ENCODE results near the gene SOCS3.

Gene SOCS3

DNA sequence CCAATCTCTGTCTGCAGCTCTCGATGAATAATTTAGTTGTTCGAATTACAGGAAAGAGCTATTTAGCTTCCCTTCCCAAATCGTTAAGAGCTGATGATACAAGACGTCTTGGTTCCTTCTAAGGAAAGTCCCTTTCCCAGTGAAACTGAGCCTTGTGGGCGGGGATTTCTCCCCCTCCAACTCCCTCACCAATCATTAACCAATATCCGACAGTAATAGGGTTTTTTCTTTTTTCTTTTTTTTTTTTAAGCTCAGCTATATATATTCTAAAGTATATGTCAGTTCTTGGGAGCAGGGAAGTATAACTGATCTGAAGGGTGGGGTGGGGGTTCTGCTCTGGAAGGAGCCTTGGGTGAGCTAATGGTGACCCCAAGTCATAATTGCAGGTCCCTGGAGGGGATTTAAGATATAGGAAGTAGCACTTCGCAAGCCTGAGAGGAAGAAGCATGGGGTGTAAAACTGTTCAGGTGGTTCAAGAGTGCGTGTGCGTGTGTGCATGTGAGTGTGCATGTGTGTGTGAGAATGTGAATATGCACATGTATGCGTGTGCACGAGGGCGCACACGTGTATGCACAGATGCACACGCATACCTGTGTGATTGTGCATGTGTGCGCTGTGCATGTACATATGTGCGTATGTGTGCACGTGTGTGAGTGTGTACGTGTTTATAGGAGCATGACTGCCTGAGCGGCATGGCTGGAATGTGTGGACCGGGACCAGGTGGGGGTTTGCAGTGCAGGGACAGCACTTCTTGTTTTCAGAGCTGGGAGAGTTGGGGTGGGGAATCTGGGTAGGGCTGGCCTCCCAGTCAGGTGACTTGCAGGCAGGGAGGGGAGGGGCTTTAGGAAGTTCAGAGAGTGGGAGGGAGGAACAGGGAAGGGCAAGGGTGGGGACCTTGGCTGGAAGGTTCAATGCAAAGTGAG lies 42.7 kb downstream of the SOCS3 start (continued):
- peak; percentile 16; the same call in 1 of the 2 replicates for TF ChIP-seq PRDM1 (tag by site-specific recombination; IDR thresholded peaks at IDR 0.05)
- TF ChIP-seq SP2 (tag by site-specific recombination; IDR thresholded peaks at IDR 0.05), result peak; percentile 47; the same call in 1 of the 2 replicates
- 0 out of 2 replicates have a peak, but pooled peaks have one; percentile 20 for TF ChIP-seq ZBTB17 (tag by site-specific recombination; IDR thresholded peaks at IDR 0.05)
- TF ChIP-seq ZNF350 (tag by site-specific recombination; IDR thresholded peaks at IDR 0.05), result no peak
- TF ChIP-seq KLF1 (tag by site-specific recombination; IDR thresholded peaks at IDR 0.05), result peak; percentile 95
- TF ChIP-seq, protein P1, sequence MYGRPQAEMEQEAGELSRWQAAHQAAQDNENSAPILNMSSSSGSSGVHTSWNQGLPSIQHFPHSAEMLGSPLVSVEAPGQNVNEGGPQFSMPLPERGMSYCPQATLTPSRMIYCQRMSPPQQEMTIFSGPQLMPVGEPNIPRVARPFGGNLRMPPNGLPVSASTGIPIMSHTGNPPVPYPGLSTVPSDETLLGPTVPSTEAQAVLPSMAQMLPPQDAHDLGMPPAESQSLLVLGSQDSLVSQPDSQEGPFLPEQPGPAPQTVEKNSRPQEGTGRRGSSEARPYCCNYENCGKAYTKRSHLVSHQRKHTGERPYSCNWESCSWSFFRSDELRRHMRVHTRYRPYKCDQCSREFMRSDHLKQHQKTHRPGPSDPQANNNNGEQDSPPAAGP (tag by site-specific recombination; IDR thresholded peaks at IDR 0.05), result peak; percentile 88
- no peak for TF ChIP-seq ZNF248 (tag by site-specific recombination; IDR thresholded peaks at IDR 0.05)

- Histone ChIP-seq H3K27ac (ENCODE audit: extremely low read depth, low read depth, low read length) (peak overlapping the region; percentile 78), H3K4me3 (ENCODE audit: low read depth, low read length) (no peak overlapping the region)
Observed at GRCh38 chr17:78316115-78316866, 43.6 kb downstream of the SOCS3 start.

GRCh38 chr17:78315355-78316114 lies 44.3 kb downstream of the SOCS3 start:
- Histone ChIP-seq H3K27ac (ENCODE audit: extremely low read depth, low read depth, low read length) (peak overlapping the region; percentile 78), H3K36me3 (ENCODE audit: control insufficient read depth in 2 of 2, insufficient read depth in 1 of 2, low read length in 2 of 2) (no peaks in the 10 kb centered on the region), H3K9me3 (ENCODE audit: control insufficient read depth, insufficient read depth, low read depth, low read length) (no peaks in the 10 kb centered on the region), H3K4me3 (ENCODE audit: low read depth, low read length) (no peak overlapping the region), H3K4me1 (ENCODE audit: control insufficient read depth, insufficient read depth, low read length) (peaks cover 28% of the 10 kb centered on the region)
- ChIA-PET CTCF (interaction anchor here (0.6 to 1.9 kb wide), 7 partner anchors 19 to 166 kb away, joined by 3 to 6 read pairs (median 4); no protein-coding TSS in a partner anchor), POLR2A (interaction anchor here (0.6 to 2.3 kb wide), 6 partner anchors 10 to 694 kb away, joined by 3 to 12 read pairs (median 4); partner anchors contain the start of genes CANT1 and SOCS3)
- TF ChIP-seq, protein P1 (tag by site-specific recombination; IDR thresholded peaks at IDR 0.05), result peak; percentile 84
- TF ChIP-seq ZNF610 (tag by site-specific recombination; IDR thresholded peaks at IDR 0.05; ENCODE audit: borderline replicate concordance), result 0 out of 2 replicates have a peak, but pooled peaks have one; percentile 8
- peak; percentile 36; the same call in 1 of the 2 replicates for TF ChIP-seq ZNF394 (tag by site-specific recombination; IDR thresholded peaks at IDR 0.05; ENCODE audit: borderline replicate concordance)
- TF ChIP-seq MZF1 (tag by site-specific recombination; IDR thresholded peaks at IDR 0.05; ENCODE audit: borderline replicate concordance), result 0 out of 2 replicates have a peak, but pooled peaks have one; percentile 16
- peak; percentile 60; the same call in 1 of the 2 replicates for TF ChIP-seq KLF9 (tag by site-specific recombination; IDR thresholded peaks at IDR 0.05; ENCODE audit: low read depth)
- TF ChIP-seq, protein P2, sequence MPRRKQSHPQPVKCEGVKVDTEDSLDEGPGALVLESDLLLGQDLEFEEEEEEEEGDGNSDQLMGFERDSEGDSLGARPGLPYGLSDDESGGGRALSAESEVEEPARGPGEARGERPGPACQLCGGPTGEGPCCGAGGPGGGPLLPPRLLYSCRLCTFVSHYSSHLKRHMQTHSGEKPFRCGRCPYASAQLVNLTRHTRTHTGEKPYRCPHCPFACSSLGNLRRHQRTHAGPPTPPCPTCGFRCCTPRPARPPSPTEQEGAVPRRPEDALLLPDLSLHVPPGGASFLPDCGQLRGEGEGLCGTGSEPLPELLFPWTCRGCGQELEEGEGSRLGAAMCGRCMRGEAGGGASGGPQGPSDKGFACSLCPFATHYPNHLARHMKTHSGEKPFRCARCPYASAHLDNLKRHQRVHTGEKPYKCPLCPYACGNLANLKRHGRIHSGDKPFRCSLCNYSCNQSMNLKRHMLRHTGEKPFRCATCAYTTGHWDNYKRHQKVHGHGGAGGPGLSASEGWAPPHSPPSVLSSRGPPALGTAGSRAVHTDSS (tag by site-specific recombination; IDR thresholded peaks at IDR 0.05), result peak; percentile 40; the same call in 1 of the 2 replicates
- peak; percentile 85 for TF ChIP-seq EGR2 (tag by site-specific recombination; IDR thresholded peaks at IDR 0.05; ENCODE audit: low read depth)
- TF ChIP-seq ZEB2 (tag by site-specific recombination; IDR thresholded peaks at IDR 0.05), result peak; percentile 73
- peak; percentile 80 for TF ChIP-seq ZNF366 (tag by site-specific recombination; conservative IDR thresholded peaks at IDR 0.05)
- peak; percentile 75 for TF ChIP-seq ZFHX2 (tag by site-specific recombination; conservative IDR thresholded peaks at IDR 0.05)
- peak; percentile 54; the same call in 1 of the 2 replicates for TF ChIP-seq ZNF121 (tag by site-specific recombination; IDR thresholded peaks at IDR 0.05)
- TF ChIP-seq ZNF707 (tag by site-specific recombination; IDR thresholded peaks at IDR 0.05), result no peak

More at GRCh38 chr17:78316115-78316866, 43.6 kb downstream of the SOCS3 start:
- peaks cover 28% of the 10 kb centered on the region for H3K4me1 ChIP-seq (ENCODE audit: control insufficient read depth, insufficient read depth, low read length)
- ChIA-PET POLR2A (interaction anchor here (0.5 to 1.5 kb wide), 5 partner anchors 26 to 130 kb away, joined by 3 to 4 read pairs (median 4); partner anchors contain the start of gene TK1), CTCF (interaction anchor here (0.6 to 1.9 kb wide), 11 partner anchors 10 to 522 kb away, joined by 3 to 7 read pairs (median 3); partner anchors contain the start of gene SOCS3)
- 0 out of 2 replicates have a peak, but pooled peaks have one; percentile 5 for TF ChIP-seq GLIS1 (tag by site-specific recombination; IDR thresholded peaks at IDR 0.05)
- TF ChIP-seq FEZF1 (tag by site-specific recombination; IDR thresholded peaks at IDR 0.05), result no peak
- TF ChIP-seq ZNF223 (tag by site-specific recombination; IDR thresholded peaks at IDR 0.05), result peak; percentile 91
- no peak for TF ChIP-seq ZNF830 (tag by site-specific recombination; IDR thresholded peaks at IDR 0.05; ENCODE audit: low read depth)
- TF ChIP-seq ZBTB48 (tag by site-specific recombination; IDR thresholded peaks at IDR 0.05), result 0 out of 2 replicates have a peak, but pooled peaks have one; percentile 25
- no peak for TF ChIP-seq ZNF416 (tag by site-specific recombination; IDR thresholded peaks at IDR 0.05)
- H3K9me3 ChIP-seq (ENCODE audit: control insufficient read depth, insufficient read depth, low read depth, low read length), result no peaks in the 10 kb centered on the region
- no peaks in the 10 kb centered on the region for H3K36me3 ChIP-seq (ENCODE audit: control insufficient read depth in 2 of 2, insufficient read depth in 1 of 2, low read length in 2 of 2)
